HCT116 (cell line): ENCODE measurements around the gene FNBP1. TPM values are rescaled to one million over a fixed set of nuclear protein-coding genes. Genes with fewer than 3 reads are reported as not detected.

Source experiments
- ATAC-seq: fragments of 200-7000 bp; cut with Tn5 transposase; 2 replicates; pipeline ENCODE4 v1.9.1; 2020; ENCODE audit warnings: mild to moderate bottlenecking, moderate library complexity
- BruUV-seq: library from RNA; stranded (reverse); fragments of 400-500 nt; replicated peaks from 2 replicates; lab custom pipeline; 2021; lab: Mats Ljungman, UMichigan
- CTCF ChIA-PET: fragments of 300-600 bp; sonication (Branson Sonifier 250); formaldehyde crosslinking; loops from one replicate; lab custom pipeline; 2021; ENCODE audit warnings: antibody characterized with exemption; lab: Charles Lee
- POLR2A ChIA-PET: fragments of 300-600, 350-600 bp; sonication (Branson Sonifier 250); formaldehyde crosslinking; loops from one replicate; lab custom pipeline; 2021; ENCODE audit warnings: antibody characterized with exemption; lab: Charles Lee
- RAD21 ChIA-PET, 2 experiments: fragments of 300-600 bp; sonication (Branson Sonifier 250); formaldehyde crosslinking; loops; one replicate each; lab custom pipeline; 2023; ENCODE audit warnings: low total read pairs in 2 of 2; ENCODE audit not compliant: uncharacterized antibody in 2 of 2, unreplicated experiment in 2 of 2, low non-redundant PET in 1 of 2; lab: Charles Lee
- DNase-seq: peaks from one replicate; pipeline ENCODE4 v3.0.0-alpha.2; 2010; ENCODE audit warnings: low read depth, low spot score
- H2AFZ ChIP-seq: fragments of 200-600 bp; shearing (Covaris generic), sonication (generic); 2 replicates; pipeline ENCODE4 v1.6.1; 2017; ENCODE audit warnings: low read depth, mixed run types, mixed read lengths, antibody characterized with exemption, low read length; ENCODE audit not compliant: poor library complexity, severe bottlenecking
- H3K27ac ChIP-seq: 2 replicates; pipeline ENCODE4 v1.5.1; 2012; ENCODE audit warnings: low read depth, low read length
- H3K27me3 ChIP-seq: fragments of 200-600 bp; sonication (generic); 2 replicates; pipeline ENCODE4 v1.6.1; 2016; ENCODE audit warnings: mixed run types, low read length, mixed read lengths; ENCODE audit not compliant: insufficient read depth
- H3K36me3 ChIP-seq, 2 experiments: fragments of 200-500 bp in 1 of 2; fragments of 200-600 bp in 1 of 2; sonication (Bioruptor generic) in 1 of 2; sonication (generic) in 1 of 2; 2 replicates each; pipeline versions ENCODE4 v1.5.1 to v1.6.1; 2014 to 2016; ENCODE audit warnings: low read length in 2 of 2, inconsistent platforms in 1 of 2, mixed read lengths in 1 of 2, mixed run types in 1 of 2; ENCODE audit not compliant: insufficient read depth in 2 of 2, control insufficient read depth in 1 of 2
- H3K4me1 ChIP-seq, 2 experiments: fragments of 200-600 bp in 1 of 2; sonication (generic) in 1 of 2; 2 replicates each; pipeline versions ENCODE4 v1.5.1 to v1.6.1; 2012 to 2017; ENCODE audit warnings: low read length in 2 of 2, inconsistent platforms in 1 of 2, mild to moderate bottlenecking in 1 of 2, mixed read lengths in 1 of 2, mixed run types in 1 of 2, moderate library complexity in 1 of 2; ENCODE audit not compliant: insufficient read depth in 2 of 2, control insufficient read depth in 1 of 2
- H3K4me2 ChIP-seq: fragments of 200-600 bp; sonication (generic); 2 replicates; pipeline ENCODE4 v1.6.1; 2017; ENCODE audit warnings: mixed run types, low read length, mixed read lengths
- H3K4me3 ChIP-seq, 2 experiments: fragments of 200-600 bp in 1 of 2; sonication (generic) in 1 of 2; replicated peaks in 1 of 2; 2 replicates each; pipeline ENCODE4 v1.5.1; 2011 to 2016; ENCODE audit warnings: low read length in 2 of 2, control low read depth in 1 of 2, low read depth in 1 of 2, mild to moderate bottlenecking in 1 of 2, mixed read lengths in 1 of 2, mixed run types in 1 of 2
- H3K79me2 ChIP-seq: fragments of 200-600 bp; sonication (generic); 2 replicates; pipeline ENCODE4 v1.6.1; 2017; ENCODE audit warnings: mild to moderate bottlenecking, mixed run types, low read length, moderate library complexity, mixed read lengths; ENCODE audit not compliant: insufficient read depth
- H3K9ac ChIP-seq: fragments of 200-600 bp; sonication (generic); 2 replicates; pipeline ENCODE4 v1.6.1; 2016; ENCODE audit warnings: low read length, mixed read lengths
- H3K9me2 ChIP-seq: fragments of 200-600 bp; sonication (generic), shearing (Covaris generic); 2 replicates; pipeline ENCODE4 v1.6.1; 2017; ENCODE audit warnings: mixed run types, mild to moderate bottlenecking, moderate library complexity; ENCODE audit not compliant: insufficient read depth
- H3K9me3 ChIP-seq, 2 experiments: fragments of 200-500 bp in 1 of 2; fragments of 200-600 bp in 1 of 2; sonication (Bioruptor generic) in 1 of 2; sonication (generic) in 1 of 2; 2 replicates each; pipeline ENCODE4 v1.6.1; 2014 to 2017; ENCODE audit warnings: low read length in 2 of 2, mixed read lengths in 2 of 2, inconsistent platforms in 1 of 2, low read depth in 1 of 2, mild to moderate bottlenecking in 1 of 2, mixed run types in 1 of 2, moderate library complexity in 1 of 2; ENCODE audit not compliant: control insufficient read depth in 1 of 2, insufficient read depth in 1 of 2
- H4K20me1 ChIP-seq: fragments of 200-600 bp; sonication (generic), shearing (Covaris generic); 2 replicates; pipeline ENCODE4 v1.6.1; 2017; ENCODE audit warnings: mixed run types, mild to moderate bottlenecking, moderate library complexity; ENCODE audit not compliant: insufficient read depth
- CBX3 ChIP-seq: IDR thresholded peaks from 2 replicates; pipeline ENCODE4 v1.6.1; 2012; ENCODE audit warnings: low read depth
- ELF1 ChIP-seq: IDR thresholded peaks from 2 replicates; pipeline ENCODE4 v1.6.1; 2012; ENCODE audit warnings: low read depth, borderline replicate concordance
- FOSL1 ChIP-seq: IDR thresholded peaks from 2 replicates; pipeline ENCODE4 v1.6.1; 2012; ENCODE audit warnings: low read depth
- JUND ChIP-seq: IDR thresholded peaks from 2 replicates; pipeline ENCODE4 v1.6.1; 2012
- POLR2A ChIP-seq: IDR thresholded peaks from 2 replicates; pipeline ENCODE4 v1.7.0; 2011; ENCODE audit warnings: borderline replicate concordance; ENCODE audit not compliant: insufficient read depth, insufficient read length; ENCODE audit errors: extremely low read depth
- POLR2AphosphoS5 ChIP-seq: IDR thresholded peaks from 2 replicates; pipeline ENCODE4 v1.6.1; 2011; ENCODE audit warnings: mild to moderate bottlenecking, low read depth, low read length, moderate library complexity
- RAD21 ChIP-seq: IDR thresholded peaks from 2 replicates; pipeline ENCODE4 v1.6.1; 2012; ENCODE audit warnings: low read depth, mild to moderate bottlenecking
- intact Hi-C: fragments of 100-400 bp; cut with micrococcal nuclease; formaldehyde crosslinking; loops from 2 replicates; pipeline ENCODE4 v1.10.0; 2022
- total RNA-seq: library from RNA; stranded (reverse); gene quantifications from one replicate; pipeline ENCODE4 v1.2.1, GENCODE V29; 2021; ENCODE audit not compliant: unreplicated experiment
- TF ChIP-seq, protein P1 (sequence below): IDR thresholded peaks from 2 replicates; pipeline ENCODE4 v1.6.1; 2012; ENCODE audit warnings: low read depth
- TF ChIP-seq, protein P2 (sequence below), 3 experiments: fragments of 200-600 bp in 1 of 3; sonication (generic) in 1 of 3; IDR thresholded peaks in 2 of 3; conservative IDR thresholded peaks in 1 of 3; 2 replicates each; pipeline ENCODE4 v1.5.1; 2012 to 2017; ENCODE audit warnings: low read depth in 2 of 3, low read length in 2 of 3, antibody characterized with exemption in 1 of 3, borderline replicate concordance in 1 of 3, control low read depth in 1 of 3, mild to moderate bottlenecking in 1 of 3, mixed read lengths in 1 of 3, mixed run types in 1 of 3, moderate library complexity in 1 of 3; ENCODE audit not compliant: insufficient read depth in 1 of 3
- TF ChIP-seq, protein P3 (sequence below): IDR thresholded peaks from 2 replicates; pipeline ENCODE4 v1.6.1; 2011; ENCODE audit warnings: mild to moderate bottlenecking, low read length, moderate library complexity; ENCODE audit not compliant: insufficient replicate concordance; ENCODE audit errors: extremely low read depth
- TF ChIP-seq, protein P4 (sequence below): IDR thresholded peaks from 2 replicates; pipeline ENCODE4 v1.6.1; 2012

FNBP1 gene
- total RNA-seq, 1 experiment from 2014 or later, result 25.0 TPM

DNA sequence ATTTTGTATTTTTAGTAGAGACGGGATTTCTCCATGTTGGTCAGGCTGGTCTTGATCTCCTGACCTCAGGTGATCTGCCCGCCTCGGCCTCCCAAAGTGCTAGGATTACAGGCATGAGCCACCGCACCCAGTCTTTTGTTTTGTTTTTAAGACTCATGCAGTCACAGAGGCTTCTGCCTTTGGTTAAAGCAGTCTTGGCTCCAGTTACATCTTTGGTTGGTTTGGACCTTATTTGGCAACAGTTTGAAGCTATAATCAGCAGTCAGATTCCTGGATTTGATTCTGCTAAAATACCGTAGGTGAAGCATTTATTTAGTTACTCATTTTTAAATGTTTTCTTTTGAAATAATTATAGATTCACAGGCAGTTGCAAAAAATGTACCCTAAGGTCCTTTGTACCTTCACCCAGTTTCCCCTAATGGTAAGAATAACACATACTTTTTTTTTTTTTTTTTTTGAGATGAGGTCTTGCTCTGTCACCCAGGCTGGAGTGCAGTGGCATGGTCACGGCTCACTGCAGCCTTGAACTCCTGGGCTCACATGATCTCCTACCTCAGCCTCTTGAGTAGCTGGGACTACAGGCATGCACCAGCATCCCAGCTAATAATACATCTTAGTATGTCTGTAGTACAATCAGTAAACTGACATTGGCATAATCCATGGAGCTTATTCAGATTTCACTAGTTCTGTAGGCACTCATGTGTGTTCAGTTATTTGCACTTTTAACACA is 192.0 kb downstream of the FNBP1 start:
- H2AFZ ChIP-seq, result no peak overlapping the region
- ATAC-seq (no peak), DNase-seq (no peak)
- no peaks in the 10 kb centered on the region for H3K4me1 ChIP-seq
- H3K27me3 ChIP-seq, result no peaks in the 10 kb centered on the region
- no peaks in the 10 kb centered on the region for H3K9me2 ChIP-seq
- intact Hi-C loops, result no loop called here
- H3K4me3 ChIP-seq, result no peak overlapping the region
- H3K27ac ChIP-seq, result no peak overlapping the region
- no peaks in the 10 kb centered on the region for H4K20me1 ChIP-seq
- BruUV-seq, result no TSS peak
- H3K9me3 ChIP-seq, result no peaks in the 10 kb centered on the region
- no peak overlapping the region for H3K4me2 ChIP-seq
- ChIA-PET POLR2A (no interaction called here), RAD21 (interaction anchor here in 1 of 2 experiments (0.7 kb wide), 1 partner anchor 192 kb away, joined by 4 read pairs; no protein-coding TSS in a partner anchor), CTCF (no interaction called here)
- no peaks in the 10 kb centered on the region for H3K79me2 ChIP-seq
- H3K36me3 ChIP-seq, result peaks cover 0 to 4% of the 10 kb centered on the region in 2 experiments; a peak in 1 of 4 replicates
- TF ChIP-seq POLR2AphosphoS5, result no peak
- TF ChIP-seq, protein P1, sequence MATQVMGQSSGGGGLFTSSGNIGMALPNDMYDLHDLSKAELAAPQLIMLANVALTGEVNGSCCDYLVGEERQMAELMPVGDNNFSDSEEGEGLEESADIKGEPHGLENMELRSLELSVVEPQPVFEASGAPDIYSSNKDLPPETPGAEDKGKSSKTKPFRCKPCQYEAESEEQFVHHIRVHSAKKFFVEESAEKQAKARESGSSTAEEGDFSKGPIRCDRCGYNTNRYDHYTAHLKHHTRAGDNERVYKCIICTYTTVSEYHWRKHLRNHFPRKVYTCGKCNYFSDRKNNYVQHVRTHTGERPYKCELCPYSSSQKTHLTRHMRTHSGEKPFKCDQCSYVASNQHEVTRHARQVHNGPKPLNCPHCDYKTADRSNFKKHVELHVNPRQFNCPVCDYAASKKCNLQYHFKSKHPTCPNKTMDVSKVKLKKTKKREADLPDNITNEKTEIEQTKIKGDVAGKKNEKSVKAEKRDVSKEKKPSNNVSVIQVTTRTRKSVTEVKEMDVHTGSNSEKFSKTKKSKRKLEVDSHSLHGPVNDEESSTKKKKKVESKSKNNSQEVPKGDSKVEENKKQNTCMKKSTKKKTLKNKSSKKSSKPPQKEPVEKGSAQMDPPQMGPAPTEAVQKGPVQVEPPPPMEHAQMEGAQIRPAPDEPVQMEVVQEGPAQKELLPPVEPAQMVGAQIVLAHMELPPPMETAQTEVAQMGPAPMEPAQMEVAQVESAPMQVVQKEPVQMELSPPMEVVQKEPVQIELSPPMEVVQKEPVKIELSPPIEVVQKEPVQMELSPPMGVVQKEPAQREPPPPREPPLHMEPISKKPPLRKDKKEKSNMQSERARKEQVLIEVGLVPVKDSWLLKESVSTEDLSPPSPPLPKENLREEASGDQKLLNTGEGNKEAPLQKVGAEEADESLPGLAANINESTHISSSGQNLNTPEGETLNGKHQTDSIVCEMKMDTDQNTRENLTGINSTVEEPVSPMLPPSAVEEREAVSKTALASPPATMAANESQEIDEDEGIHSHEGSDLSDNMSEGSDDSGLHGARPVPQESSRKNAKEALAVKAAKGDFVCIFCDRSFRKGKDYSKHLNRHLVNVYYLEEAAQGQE, result no peak
- TF ChIP-seq POLR2A, result no peak
- TF ChIP-seq JUND, result no peak
- no peak for TF ChIP-seq FOSL1
- TF ChIP-seq RAD21, result no peak
- TF ChIP-seq, protein P2, sequence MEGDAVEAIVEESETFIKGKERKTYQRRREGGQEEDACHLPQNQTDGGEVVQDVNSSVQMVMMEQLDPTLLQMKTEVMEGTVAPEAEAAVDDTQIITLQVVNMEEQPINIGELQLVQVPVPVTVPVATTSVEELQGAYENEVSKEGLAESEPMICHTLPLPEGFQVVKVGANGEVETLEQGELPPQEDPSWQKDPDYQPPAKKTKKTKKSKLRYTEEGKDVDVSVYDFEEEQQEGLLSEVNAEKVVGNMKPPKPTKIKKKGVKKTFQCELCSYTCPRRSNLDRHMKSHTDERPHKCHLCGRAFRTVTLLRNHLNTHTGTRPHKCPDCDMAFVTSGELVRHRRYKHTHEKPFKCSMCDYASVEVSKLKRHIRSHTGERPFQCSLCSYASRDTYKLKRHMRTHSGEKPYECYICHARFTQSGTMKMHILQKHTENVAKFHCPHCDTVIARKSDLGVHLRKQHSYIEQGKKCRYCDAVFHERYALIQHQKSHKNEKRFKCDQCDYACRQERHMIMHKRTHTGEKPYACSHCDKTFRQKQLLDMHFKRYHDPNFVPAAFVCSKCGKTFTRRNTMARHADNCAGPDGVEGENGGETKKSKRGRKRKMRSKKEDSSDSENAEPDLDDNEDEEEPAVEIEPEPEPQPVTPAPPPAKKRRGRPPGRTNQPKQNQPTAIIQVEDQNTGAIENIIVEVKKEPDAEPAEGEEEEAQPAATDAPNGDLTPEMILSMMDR (IDR thresholded peaks at IDR 0.05 in 2 of 3, conservative IDR thresholded peaks at IDR 0.05 in 1 of 3; ENCODE audit: borderline replicate concordance in 1 of 3, insufficient read depth in 1 of 3, low read depth in 2 of 3, low read length in 2 of 3), result no peak
- no peak for TF ChIP-seq ELF1
- TF ChIP-seq, protein P3, sequence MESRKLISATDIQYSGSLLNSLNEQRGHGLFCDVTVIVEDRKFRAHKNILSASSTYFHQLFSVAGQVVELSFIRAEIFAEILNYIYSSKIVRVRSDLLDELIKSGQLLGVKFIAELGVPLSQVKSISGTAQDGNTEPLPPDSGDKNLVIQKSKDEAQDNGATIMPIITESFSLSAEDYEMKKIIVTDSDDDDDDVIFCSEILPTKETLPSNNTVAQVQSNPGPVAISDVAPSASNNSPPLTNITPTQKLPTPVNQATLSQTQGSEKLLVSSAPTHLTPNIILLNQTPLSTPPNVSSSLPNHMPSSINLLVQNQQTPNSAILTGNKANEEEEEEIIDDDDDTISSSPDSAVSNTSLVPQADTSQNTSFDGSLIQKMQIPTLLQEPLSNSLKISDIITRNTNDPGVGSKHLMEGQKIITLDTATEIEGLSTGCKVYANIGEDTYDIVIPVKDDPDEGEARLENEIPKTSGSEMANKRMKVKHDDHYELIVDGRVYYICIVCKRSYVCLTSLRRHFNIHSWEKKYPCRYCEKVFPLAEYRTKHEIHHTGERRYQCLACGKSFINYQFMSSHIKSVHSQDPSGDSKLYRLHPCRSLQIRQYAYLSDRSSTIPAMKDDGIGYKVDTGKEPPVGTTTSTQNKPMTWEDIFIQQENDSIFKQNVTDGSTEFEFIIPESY, result no peak
- no peak for TF ChIP-seq CBX3
- TF ChIP-seq, protein P4, sequence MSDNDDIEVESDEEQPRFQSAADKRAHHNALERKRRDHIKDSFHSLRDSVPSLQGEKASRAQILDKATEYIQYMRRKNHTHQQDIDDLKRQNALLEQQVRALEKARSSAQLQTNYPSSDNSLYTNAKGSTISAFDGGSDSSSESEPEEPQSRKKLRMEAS, result no peak
- H3K9ac ChIP-seq, result no peak overlapping the region
